Measurements from ENCODE around the gene FIGLA. TPM values are rescaled to one million over a fixed set of nuclear protein-coding genes. Genes with fewer than 3 reads are reported as not detected.
A peak's percentile ranks its signal among the peaks of the same experiment; 100 is the strongest.

Gene FIGLA, protein sequence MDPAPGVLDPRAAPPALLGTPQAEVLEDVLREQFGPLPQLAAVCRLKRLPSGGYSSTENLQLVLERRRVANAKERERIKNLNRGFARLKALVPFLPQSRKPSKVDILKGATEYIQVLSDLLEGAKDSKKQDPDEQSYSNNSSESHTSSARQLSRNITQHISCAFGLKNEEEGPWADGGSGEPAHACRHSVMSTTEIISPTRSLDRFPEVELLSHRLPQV
- not detected for total RNA-seq

DNA sequence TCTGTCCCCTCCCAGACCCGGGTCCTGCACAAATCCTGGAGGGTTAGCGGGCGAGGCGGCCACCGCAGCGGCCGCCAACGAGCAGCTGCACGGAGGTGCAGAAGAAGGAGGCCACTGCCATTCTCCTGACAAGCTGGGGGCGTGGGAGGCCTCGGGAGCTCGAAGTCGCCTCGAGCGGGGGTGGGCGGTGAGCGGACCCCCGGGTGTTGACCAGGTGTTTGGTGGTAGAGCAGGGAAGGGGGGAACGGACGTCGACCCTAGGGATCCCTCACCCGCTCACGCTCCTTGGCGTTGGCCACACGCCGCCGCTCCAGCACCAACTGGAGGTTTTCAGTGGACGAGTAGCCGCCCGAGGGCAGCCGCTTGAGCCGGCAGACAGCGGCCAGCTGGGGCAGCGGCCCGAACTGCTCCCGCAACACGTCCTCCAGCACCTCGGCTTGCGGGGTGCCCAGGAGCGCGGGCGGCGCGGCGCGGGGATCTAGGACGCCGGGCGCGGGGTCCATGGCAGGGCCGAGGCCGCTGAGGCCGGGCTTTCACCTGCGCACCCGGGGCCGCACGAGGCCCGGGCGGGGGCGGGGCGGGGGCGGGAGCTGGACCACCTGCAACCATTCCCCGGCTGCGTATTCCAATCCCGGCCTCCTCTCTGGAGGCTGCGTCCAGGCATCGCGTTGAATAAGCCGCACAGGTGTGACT, at the start of gene FIGLA:
FIGLA (minus strand) TSS at position 508 of the 693 bp plus-strand sequence; CDS start at position 503, 5 bp downstream.
- no peak for TF ChIP-seq EP300 (IDR thresholded peaks at IDR 0.05)
- no peak for TF ChIP-seq POLR2AphosphoS5 (IDR thresholded peaks at IDR 0.05)
- TF ChIP-seq, protein P1, sequence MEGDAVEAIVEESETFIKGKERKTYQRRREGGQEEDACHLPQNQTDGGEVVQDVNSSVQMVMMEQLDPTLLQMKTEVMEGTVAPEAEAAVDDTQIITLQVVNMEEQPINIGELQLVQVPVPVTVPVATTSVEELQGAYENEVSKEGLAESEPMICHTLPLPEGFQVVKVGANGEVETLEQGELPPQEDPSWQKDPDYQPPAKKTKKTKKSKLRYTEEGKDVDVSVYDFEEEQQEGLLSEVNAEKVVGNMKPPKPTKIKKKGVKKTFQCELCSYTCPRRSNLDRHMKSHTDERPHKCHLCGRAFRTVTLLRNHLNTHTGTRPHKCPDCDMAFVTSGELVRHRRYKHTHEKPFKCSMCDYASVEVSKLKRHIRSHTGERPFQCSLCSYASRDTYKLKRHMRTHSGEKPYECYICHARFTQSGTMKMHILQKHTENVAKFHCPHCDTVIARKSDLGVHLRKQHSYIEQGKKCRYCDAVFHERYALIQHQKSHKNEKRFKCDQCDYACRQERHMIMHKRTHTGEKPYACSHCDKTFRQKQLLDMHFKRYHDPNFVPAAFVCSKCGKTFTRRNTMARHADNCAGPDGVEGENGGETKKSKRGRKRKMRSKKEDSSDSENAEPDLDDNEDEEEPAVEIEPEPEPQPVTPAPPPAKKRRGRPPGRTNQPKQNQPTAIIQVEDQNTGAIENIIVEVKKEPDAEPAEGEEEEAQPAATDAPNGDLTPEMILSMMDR (IDR thresholded peaks at IDR 0.05): no peak
- no peak for TF ChIP-seq POLR2A (IDR thresholded peaks at IDR 0.05)
- H3K27ac ChIP-seq: no peak within 1 kb of the TSS
- H3K4me1 ChIP-seq: peaks cover 11 to 15% (median 13%) of the 10 kb centered on the region in 4 donors
- DNase-seq: peak in 1 of 2 donors; percentile 84
- H3K4me3 ChIP-seq: peak within 1 kb of the TSS in 3 of 4 donors; percentile 2 to 37 (median 19)
- no peaks in the 10 kb centered on the region for H3K9me3 ChIP-seq
- peak; percentile 13 to 31 for ATAC-seq (ENCODE audit: low FRiP score in 2 of 2)
- no peaks in the 10 kb centered on the region for H3K36me3 ChIP-seq
- peaks cover 0 to 20% (median 9%) of the 10 kb centered on the region in 4 donors for H3K27me3 ChIP-seq
- WGBS, 2 donors: 5 to 7% methylated on average over 21 to 33 of the region's 69 CpGs

DNA sequence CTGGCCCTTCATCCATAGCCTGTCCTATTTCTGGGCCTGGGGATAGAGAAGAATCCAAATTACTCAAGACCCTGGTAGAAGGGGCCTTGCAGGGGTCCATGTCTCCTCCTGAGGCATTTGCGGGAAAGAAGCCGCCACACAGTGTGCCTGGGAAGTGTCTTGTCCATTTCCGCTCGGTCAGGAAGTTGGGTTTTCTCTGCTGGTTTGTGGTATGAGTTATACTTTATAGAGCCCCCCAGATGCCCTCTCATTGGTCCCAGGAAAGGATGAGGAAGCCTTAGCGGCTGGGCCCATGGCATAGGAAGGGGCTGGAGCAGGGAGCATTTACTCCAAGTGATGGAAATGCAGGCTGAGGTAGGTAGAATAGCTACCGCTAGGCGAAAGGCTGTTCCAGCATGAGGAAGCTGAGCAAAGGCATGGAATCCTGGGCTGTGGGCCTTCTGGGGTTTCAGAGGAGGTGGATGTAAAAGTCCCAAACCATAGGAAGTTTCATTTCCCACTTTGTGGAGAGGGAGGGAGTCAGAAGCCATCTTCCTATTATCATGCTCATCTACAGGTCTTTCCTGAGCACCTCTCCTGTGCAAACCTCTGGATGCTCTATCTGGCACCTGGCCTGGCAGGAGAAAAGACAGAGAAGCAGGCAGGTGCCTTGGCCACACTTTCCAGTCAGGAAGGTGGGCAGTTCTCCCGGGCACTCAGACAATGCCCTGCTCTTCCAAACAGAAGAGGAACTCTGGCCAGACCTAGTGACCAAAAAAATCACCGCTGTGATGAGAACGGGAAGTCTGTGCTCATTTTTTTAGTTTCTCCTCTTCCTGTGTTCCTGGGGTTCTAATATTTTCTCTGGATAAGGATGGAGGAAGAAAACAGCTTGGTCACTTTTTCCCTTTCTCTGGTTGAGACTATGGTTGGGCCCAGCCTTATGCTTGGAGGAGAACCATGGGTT, 47.8 kb upstream of the FIGLA start:
- Histone ChIP-seq H3K4me1 (no peaks in the 10 kb centered on the region), H3K36me3 (no peaks in the 10 kb centered on the region), H3K27ac (no peak overlapping the region), H3K4me3 (no peak overlapping the region), H3K27me3 (no peaks in the 10 kb centered on the region), H3K9me3 (no peaks in the 10 kb centered on the region)
- TF ChIP-seq POLR2AphosphoS5 (IDR thresholded peaks at IDR 0.05): no peak
- ATAC-seq (ENCODE audit: low FRiP score in 2 of 2) (peak in 1 of 2 donors; percentile 15), DNase-seq (no peak)
- WGBS, 2 donors: 75 to 78% methylated on average over 10 of the region's 10 CpGs

DNA sequence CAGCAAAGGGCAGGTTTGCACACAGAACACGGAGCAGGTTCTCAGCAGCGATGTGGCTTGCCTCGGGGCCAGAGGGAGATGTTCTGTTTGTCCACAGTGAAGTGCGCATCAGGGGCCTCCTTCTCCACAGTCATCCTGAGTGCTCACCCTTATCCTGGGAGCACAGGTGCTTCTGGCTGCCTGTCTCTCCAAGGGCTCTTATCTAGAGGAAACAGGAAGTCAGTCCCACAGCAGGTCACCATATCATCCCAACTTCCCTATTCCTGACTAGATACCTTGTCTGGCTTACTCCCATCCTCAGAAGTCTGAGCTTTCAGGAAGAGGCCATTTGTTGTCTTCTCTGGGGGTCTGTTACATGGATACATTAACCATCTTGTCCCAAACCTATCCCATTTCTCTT, 45.2 kb upstream of the FIGLA start, which contains the start of gene CD207:
CD207 (minus strand) TSS at position 174 of the 400 bp plus-strand sequence; CDS start at position 134, 40 bp downstream.
- Histone ChIP-seq H3K4me1 (no peaks in the 10 kb centered on the region), H3K36me3 (no peaks in the 10 kb centered on the region), H3K9me3 (no peaks in the 10 kb centered on the region), H3K27me3 (no peaks in the 10 kb centered on the region), H3K27ac (no peak within 1 kb of the TSS), H3K4me3 (no peak within 1 kb of the TSS)
- 74 to 86% methylated on average over 4 of the region's 4 CpGs for WGBS, 2 donors
- TF ChIP-seq POLR2A (IDR thresholded peaks at IDR 0.05) (no peak), EP300 (IDR thresholded peaks at IDR 0.05) (no peak), POLR2AphosphoS5 (IDR thresholded peaks at IDR 0.05) (no peak)
- TF ChIP-seq, protein P1 (IDR thresholded peaks at IDR 0.05): no peak
- no peak for ATAC-seq (ENCODE audit: low FRiP score in 2 of 2)
- no peak for DNase-seq

DNA sequence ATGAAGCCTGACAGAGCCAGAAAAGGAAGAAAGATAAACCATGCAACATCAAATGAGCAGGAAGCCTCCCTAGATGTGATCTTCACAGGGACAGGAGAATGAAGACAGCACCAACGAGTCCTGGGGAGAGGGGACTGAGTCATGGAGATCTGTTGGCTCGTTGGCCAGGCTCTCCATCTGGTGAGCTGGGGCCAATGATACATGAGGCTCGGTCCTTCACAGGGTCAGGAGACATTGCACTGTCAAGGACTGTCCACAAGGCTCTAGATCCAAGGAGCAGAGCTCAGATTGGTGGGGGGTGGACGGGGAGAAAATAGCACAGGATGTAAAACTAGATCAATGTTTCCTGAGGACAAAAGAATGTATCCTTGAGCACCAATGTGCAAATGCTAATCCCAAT, 44.4 kb upstream of the FIGLA start:
- Histone ChIP-seq H3K27ac (no peak overlapping the region), H3K4me1 (no peaks in the 10 kb centered on the region), H3K27me3 (no peaks in the 10 kb centered on the region), H3K4me3 (no peak overlapping the region), H3K36me3 (no peaks in the 10 kb centered on the region), H3K9me3 (no peaks in the 10 kb centered on the region)
- ATAC-seq (ENCODE audit: low FRiP score in 2 of 2) (no peak), DNase-seq (no peak)
- TF ChIP-seq POLR2AphosphoS5 (IDR thresholded peaks at IDR 0.05) (no peak), POLR2A (IDR thresholded peaks at IDR 0.05) (no peak), EP300 (IDR thresholded peaks at IDR 0.05) (no peak)
- TF ChIP-seq, protein P1 (IDR thresholded peaks at IDR 0.05): no peak
- WGBS, 2 donors: 53 to 67% methylated on average over 4 of the region's 4 CpGs

DNA sequence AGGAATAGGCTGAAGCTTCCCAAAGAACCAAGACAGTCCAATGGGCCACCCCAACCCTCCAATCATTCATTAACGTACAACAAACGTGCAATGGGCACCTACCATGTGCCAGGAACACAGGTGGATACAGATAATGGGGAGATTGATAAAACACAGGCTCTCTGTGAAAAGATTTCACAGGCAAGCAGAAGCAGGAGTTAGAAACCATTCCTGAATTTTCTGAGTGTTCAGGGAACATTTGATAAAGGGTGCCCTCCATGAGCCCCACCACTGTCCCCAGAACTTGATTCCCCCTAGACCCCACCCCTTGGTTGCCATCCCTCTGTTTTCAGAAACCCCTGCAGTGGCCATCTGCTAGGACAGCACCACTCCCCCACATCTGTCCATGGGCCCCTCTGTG, 43.7 kb upstream of the FIGLA start:
- H3K27me3 ChIP-seq: no peaks in the 10 kb centered on the region
- H3K27ac ChIP-seq: no peak overlapping the region
- no peak overlapping the region for H3K4me3 ChIP-seq
- no peaks in the 10 kb centered on the region for H3K9me3 ChIP-seq
- DNase-seq (no peak), ATAC-seq (ENCODE audit: low FRiP score in 2 of 2) (no peak)
- 86 to 87% methylated on average over 2 of the region's 2 CpGs for WGBS, 2 donors
- no peaks in the 10 kb centered on the region for H3K4me1 ChIP-seq
- H3K36me3 ChIP-seq: no peaks in the 10 kb centered on the region
- TF ChIP-seq POLR2A (IDR thresholded peaks at IDR 0.05): no peak
- no peak for TF ChIP-seq POLR2AphosphoS5 (IDR thresholded peaks at IDR 0.05)
- TF ChIP-seq EP300 (IDR thresholded peaks at IDR 0.05): no peak
- TF ChIP-seq, protein P1 (IDR thresholded peaks at IDR 0.05): no peak
